GM12878 (cell line): Measurements from ENCODE around the gene NUDCD3. TPM values are rescaled to one million over a fixed set of nuclear protein-coding genes. Genes with fewer than 3 reads are reported as not detected.

ENCODE experiments used
- ATAC-seq: fragments of 200-7000 bp; cut with Tn5 transposase; 3 replicates; pipeline ENCODE4 v1.9.1; 2020; ENCODE audit warnings: mild to moderate bottlenecking, moderate library complexity
- BruUV-seq: library from RNA; stranded (reverse); fragments of 400-500 nt; replicated peaks from 2 replicates; lab custom pipeline; 2021; lab: Mats Ljungman, UMichigan
- CTCF ChIA-PET: fragments of 300-600 bp; sonication (Branson Sonifier 250); formaldehyde crosslinking; extraction: SDS; loops from one replicate; lab custom pipeline; 2021; ENCODE audit warnings: inconsistent platforms; lab: Yijun Ruan, JAX
- POLR2A ChIA-PET: fragments of 350-600 bp; formaldehyde crosslinking; extraction: SDS; loops from one replicate; lab custom pipeline; 2021; ENCODE audit warnings: inconsistent platforms; lab: Charles Lee
- RAD21 ChIA-PET: fragments of 300-600 bp; sonication (Branson Sonifier 250); formaldehyde crosslinking; loops from one replicate; lab custom pipeline; 2023; ENCODE audit warnings: antibody characterized with exemption; ENCODE audit not compliant: unreplicated experiment; lab: Charles Lee
- SMC1A ChIA-PET: fragments of 300-600 bp; sonication (Branson Sonifier 250); formaldehyde crosslinking; loops from one replicate; lab custom pipeline; 2023; ENCODE audit not compliant: unreplicated experiment, uncharacterized antibody; lab: Charles Lee
- DNase-seq: peaks from one replicate; pipeline ENCODE4 v3.0.0-alpha.2; 2011; ENCODE audit warnings: low read depth, low spot score
- FAIRE-seq: peaks from 3 replicates; lab custom pipeline; 2011; peaks lifted over from hg19 to GRCh38; lab: Jason Lieb, UNC
- H2AFZ ChIP-seq: 2 replicates; pipeline ENCODE4 v1.6.0; 2011; ENCODE audit warnings: low read depth, low read length, control low read depth; ENCODE audit not compliant: control insufficient read depth
- H3K27ac ChIP-seq: 2 replicates; pipeline ENCODE4 v1.5.1; 2011; ENCODE audit warnings: control low read depth; ENCODE audit not compliant: control insufficient read depth, insufficient read depth
- H3K27me3 ChIP-seq, 2 experiments: replicated peaks in 1 of 2; 2 replicates each; pipeline versions ENCODE4 v1.6.0 to v1.6.1; 2011; ENCODE audit warnings: low read length in 1 of 2; ENCODE audit not compliant: control insufficient read depth in 2 of 2, insufficient read depth in 2 of 2
- H3K36me3 ChIP-seq, 2 experiments: 2 replicates each; pipeline ENCODE4 v1.5.1; 2011; ENCODE audit warnings: low read length in 1 of 2; ENCODE audit not compliant: control insufficient read depth in 2 of 2, insufficient read depth in 2 of 2
- H3K4me1 ChIP-seq: 2 replicates; pipeline ENCODE4 v1.6.1; 2011; ENCODE audit warnings: mild to moderate bottlenecking, low read length, moderate library complexity, mixed read lengths; ENCODE audit not compliant: control insufficient read depth, insufficient read depth
- H3K4me2 ChIP-seq: 2 replicates; pipeline ENCODE4 v1.6.0; 2011; ENCODE audit warnings: control low read depth; ENCODE audit not compliant: control insufficient read depth, insufficient read depth
- H3K4me3 ChIP-seq: fragments of 200-600 bp; sonication (generic); 2 replicates; pipeline ENCODE4 v1.5.1; 2016
- H3K79me2 ChIP-seq: 2 replicates; pipeline ENCODE4 v1.6.0; 2011; ENCODE audit warnings: low read length; ENCODE audit not compliant: control insufficient read depth, insufficient read depth
- H3K9ac ChIP-seq: 2 replicates; pipeline ENCODE4 v1.8.0; 2011; ENCODE audit warnings: low read length, control low read depth, mixed read lengths; ENCODE audit not compliant: control insufficient read depth, insufficient read depth
- H3K9me3 ChIP-seq: replicated peaks from 3 replicates; pipeline ENCODE4 v1.5.1; 2011; ENCODE audit warnings: mild to moderate bottlenecking, low read length; ENCODE audit not compliant: control insufficient read depth, insufficient read depth
- H4K20me1 ChIP-seq: 2 replicates; pipeline ENCODE4 v1.6.0; 2011; ENCODE audit not compliant: control insufficient read depth, insufficient read depth
- ASH2L ChIP-seq: fragments of 300-600, 200-600 bp; sonication (generic); IDR thresholded peaks from 2 replicates; pipeline ENCODE4 v1.6.1; 2017; ENCODE audit warnings: low read depth, mild to moderate bottlenecking, borderline replicate concordance
- ATF3 ChIP-seq: IDR thresholded peaks from 2 replicates; pipeline ENCODE4 v1.6.1; 2011; ENCODE audit warnings: low read depth, mild to moderate bottlenecking, low read length, moderate library complexity, borderline replicate concordance; ENCODE audit errors: extremely low read depth
- CBX5 ChIP-seq: sonication (generic); IDR thresholded peaks from 2 replicates; pipeline ENCODE4 v1.6.1; 2016; ENCODE audit warnings: low read depth, moderate library complexity, mild to moderate bottlenecking, inconsistent platforms
- HCFC1 ChIP-seq: fragments of 150-350 bp; IDR thresholded peaks from 2 replicates; pipeline ENCODE4 v1.6.1; 2014; ENCODE audit warnings: low read length
- JUND ChIP-seq: IDR thresholded peaks from 2 replicates; pipeline ENCODE4 v1.6.1; 2012; ENCODE audit warnings: low read depth, mild to moderate bottlenecking, low read length, improper control_type of control experiment, moderate library complexity
- NFIC ChIP-seq: IDR thresholded peaks from 2 replicates; pipeline ENCODE4 v1.6.1; 2012; ENCODE audit warnings: low read depth, mild to moderate bottlenecking, inconsistent platforms, low read length, moderate library complexity
- NFXL1 ChIP-seq: fragments of 450-650 bp; IDR thresholded peaks from 2 replicates; pipeline ENCODE4 v1.6.1; 2017; ENCODE audit warnings: antibody characterized with exemption, mild to moderate bottlenecking, borderline replicate concordance
- NR2C1 ChIP-seq: fragments of 450-650 bp; IDR thresholded peaks from 2 replicates; pipeline ENCODE4 v1.6.1; 2017; ENCODE audit warnings: antibody characterized with exemption, mild to moderate bottlenecking, moderate library complexity
- PAX5 ChIP-seq: IDR thresholded peaks from 2 replicates; pipeline ENCODE4 v1.6.1; 2011; ENCODE audit warnings: low read depth, low read length, borderline replicate concordance
- POLR2AphosphoS5 ChIP-seq: IDR thresholded peaks from 2 replicates; pipeline ENCODE4 v1.6.1; 2011; ENCODE audit warnings: mild to moderate bottlenecking, low read length, inconsistent platforms
- TBL1XR1 ChIP-seq: IDR thresholded peaks from 2 replicates; pipeline ENCODE4 v1.6.1; 2012; ENCODE audit warnings: low read depth, low read length, improper control_type of control experiment
- USF1 ChIP-seq: IDR thresholded peaks from 2 replicates; pipeline ENCODE4 v1.6.1; 2011; ENCODE audit warnings: borderline replicate concordance, low read depth, mild to moderate bottlenecking, moderate library complexity, mixed read lengths, low read length; ENCODE audit not compliant: insufficient read depth; ENCODE audit errors: extremely low read length
- ZNF592 ChIP-seq: fragments of 450-650 bp; IDR thresholded peaks from 2 replicates; pipeline ENCODE4 v1.6.1; 2017; ENCODE audit warnings: mild to moderate bottlenecking, moderate library complexity
- WGBS: methylation state at CpG from one replicate; pipeline ENCODE4 v1.1.6; 2016; ENCODE audit warnings: low lambda C conversion rate; ENCODE audit not compliant: insufficient replicate concordance, insufficient coverage; ENCODE audit errors: missing lambda C conversion rate; 5-methylcytosine and 5-hydroxymethylcytosine counted together
- in situ Hi-C: fragments of 300-500 bp; cut with MboI; formaldehyde crosslinking; loops from 9 replicates; pipeline ENCODE4 v1.14.3; 2018; ENCODE audit warnings: mixed read lengths
- intact Hi-C: fragments of 100-400 bp; cut with micrococcal nuclease; formaldehyde crosslinking; loops from one replicate; pipeline ENCODE4 v1.14.2; 2022; ENCODE audit not compliant: unreplicated experiment
- polyA plus RNA-seq, 11 experiments: library from polyadenylated mRNA; depleted of rRNA in 4 of 11; unstranded in 6 of 11; stranded (reverse) in 5 of 11; fragments of >200 nt; fragmentation: Nextera tagmentation in 4 of 11; fragmentation: Illumina TruSeq in 1 of 11; extraction: Ambion mirVana in 4 of 11; extraction: Trizol in 1 of 11; gene quantifications; 1 replicate in 1 of 11; 2 replicates in 10 of 11; pipeline versions ENCODE4 v1.2.1 to v1.2.3, GENCODE V29; 2011 to 2016; ENCODE audit warnings: inconsistent platforms in 2 of 11, missing spikeins in 2 of 11, low read depth in 1 of 11
- total RNA-seq, 4 experiments: library from RNA; depleted of rRNA in 3 of 4; stranded (reverse); fragments of >200 nt in 3 of 4; fragmentation: Illumina TruSeq in 1 of 4; extraction: Trizol in 1 of 4; gene quantifications; 2 replicates each; pipeline versions ENCODE4 v1.2.1 to v1.2.3, GENCODE V29; 2013 to 2021

The NUDCD3 gene
- total and polyA plus RNA-seq, 10 of the 15 experiments (the other 5 are each of a cell fraction or from before 2014, with no cell fraction given) = 25.0 to 89.8 (median 46.4) TPM

GRCh38 chr7:44403176-44403759, 87.2 kb downstream of the NUDCD3 start (continued):
- no peak for TF ChIP-seq ATF3
- no peak for TF ChIP-seq ASH2L
- TF ChIP-seq USF1 = no peak

GRCh38 chr7:44402401-44403060, 87.9 kb downstream of the NUDCD3 start:
- H2AFZ ChIP-seq = no peak overlapping the region
- in situ Hi-C loops = no loop called here
- ChIA-PET SMC1A (no interaction called here), POLR2A (interaction anchor here (0.6 kb wide), 1 partner anchor 22 kb away, joined by 3 read pairs; no protein-coding TSS in a partner anchor), RAD21 (no interaction called here), CTCF (interaction anchor here (0.9 kb wide), 2 partner anchors 47 to 162 kb away, joined by 3 read pairs; no protein-coding TSS in a partner anchor)
- ATAC-seq (no peak), FAIRE-seq (no peak), DNase-seq (no peak)
- TF ChIP-seq POLR2AphosphoS5 = no peak
- no peak for TF ChIP-seq HCFC1
- TF ChIP-seq ZNF592 = no peak
- TF ChIP-seq NFIC = no peak
- TF ChIP-seq TBL1XR1 = no peak
- TF ChIP-seq CBX5 = no peak
- TF ChIP-seq JUND = no peak
- TF ChIP-seq NR2C1 = no peak
- TF ChIP-seq NFXL1 = no peak
- TF ChIP-seq PAX5 = no peak
- H3K27me3 ChIP-seq = no peaks in the 10 kb centered on the region
- H3K4me1 ChIP-seq = no peaks in the 10 kb centered on the region
- H3K9ac ChIP-seq = no peak overlapping the region
- BruUV-seq = no TSS peak
- H3K4me2 ChIP-seq = no peak overlapping the region
- no peaks in the 10 kb centered on the region for H4K20me1 ChIP-seq
- H3K79me2 ChIP-seq = no peaks in the 10 kb centered on the region; the same call in 1 of the 2 replicates
- no peak overlapping the region for H3K27ac ChIP-seq
- intact Hi-C loops = no loop called here
- WGBS = 93% methylated on average over 14 of the region's 14 CpGs
- no peak overlapping the region for H3K4me3 ChIP-seq
- H3K9me3 ChIP-seq = no peaks in the 10 kb centered on the region
- peaks cover 24 to 30% of the 10 kb centered on the region in 2 experiments; a peak in 3 of 4 replicates for H3K36me3 ChIP-seq
